ENCODE measurements around the gene NEK7. TPM values are rescaled to one million over a fixed set of nuclear protein-coding genes. Genes with fewer than 3 reads are reported as not detected.

Gene NEK7
- total RNA-seq, 2 experiments from 2014 or later: 14.9 to 25.6 TPM

DNA sequence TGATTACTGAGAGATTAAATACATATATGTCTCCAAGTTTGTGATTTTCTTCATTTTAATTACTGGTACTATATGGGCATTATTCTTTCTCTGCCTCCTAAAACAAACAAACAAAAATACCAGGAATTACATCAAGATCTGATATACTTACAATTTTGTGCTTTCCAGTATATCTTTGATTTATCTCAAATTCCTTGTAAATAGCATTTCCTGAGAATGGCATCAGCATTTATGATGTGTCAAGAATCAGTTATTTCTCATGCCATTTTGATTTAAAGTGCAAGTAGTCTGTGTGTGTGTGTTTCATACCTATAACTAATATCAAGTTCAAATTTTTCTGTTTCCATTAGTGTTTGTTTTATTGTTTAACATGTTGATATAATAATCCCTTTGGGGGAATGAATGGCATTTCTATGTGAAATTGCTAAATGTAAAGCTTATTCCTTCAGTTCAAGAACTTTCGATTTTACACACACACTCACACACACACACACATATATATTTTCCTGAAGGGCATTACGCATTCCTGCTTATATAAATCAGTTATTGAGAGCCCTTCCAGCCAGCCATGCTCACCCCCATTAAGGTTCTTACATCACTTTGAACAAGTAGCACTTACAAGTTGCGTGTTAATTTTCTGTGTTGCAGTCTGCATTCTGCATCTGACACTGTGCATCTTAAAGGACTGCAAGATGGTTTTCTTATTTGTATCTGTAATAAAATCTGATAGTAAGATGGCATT is 102.7 kb downstream of the NEK7 start:
- Histone ChIP-seq H3K4me1 (ENCODE audit: insufficient read depth, low read length, poor library complexity, severe bottlenecking) (no peaks in the 10 kb centered on the region), H3K4me3 (ENCODE audit: low read depth, low read length, poor library complexity, severe bottlenecking) (no peak overlapping the region), H3K9me3 (ENCODE audit: low read length) (no peaks in the 10 kb centered on the region), H4K20me1 (ENCODE audit: insufficient read depth, low read length) (no peaks in the 10 kb centered on the region), H3K79me2 (ENCODE audit: insufficient read depth, low read depth, low read length) (no peaks in the 10 kb centered on the region), H2AFZ (ENCODE audit: low read length) (no peak overlapping the region), H3K4me2 (ENCODE audit: low read length) (no peak overlapping the region), H3K27ac (ENCODE audit: low read depth, low read length, poor library complexity, severe bottlenecking) (no peak overlapping the region), H3K36me3 (ENCODE audit: insufficient read depth, low read length) (no peaks in the 10 kb centered on the region), H3K9me2 (ENCODE audit: insufficient read depth, low read length) (no peaks in the 10 kb centered on the region)
- BruUV-seq (replicated peaks): no TSS peak
- DNase-seq (ENCODE audit: low spot score): no peak
- POLR2A ChIA-PET: interaction anchor here (0.6 to 1.2 kb wide), 3 partner anchors 24 to 415 kb away, joined by 3 to 4 read pairs (median 4); no protein-coding TSS in a partner anchor
- CTCF ChIA-PET (ENCODE audit: unreplicated experiment): no interaction called here
- intact Hi-C loops (cut with micrococcal nuclease; ENCODE audit: unreplicated experiment): no loop called here
- TF ChIP-seq, protein P1, sequence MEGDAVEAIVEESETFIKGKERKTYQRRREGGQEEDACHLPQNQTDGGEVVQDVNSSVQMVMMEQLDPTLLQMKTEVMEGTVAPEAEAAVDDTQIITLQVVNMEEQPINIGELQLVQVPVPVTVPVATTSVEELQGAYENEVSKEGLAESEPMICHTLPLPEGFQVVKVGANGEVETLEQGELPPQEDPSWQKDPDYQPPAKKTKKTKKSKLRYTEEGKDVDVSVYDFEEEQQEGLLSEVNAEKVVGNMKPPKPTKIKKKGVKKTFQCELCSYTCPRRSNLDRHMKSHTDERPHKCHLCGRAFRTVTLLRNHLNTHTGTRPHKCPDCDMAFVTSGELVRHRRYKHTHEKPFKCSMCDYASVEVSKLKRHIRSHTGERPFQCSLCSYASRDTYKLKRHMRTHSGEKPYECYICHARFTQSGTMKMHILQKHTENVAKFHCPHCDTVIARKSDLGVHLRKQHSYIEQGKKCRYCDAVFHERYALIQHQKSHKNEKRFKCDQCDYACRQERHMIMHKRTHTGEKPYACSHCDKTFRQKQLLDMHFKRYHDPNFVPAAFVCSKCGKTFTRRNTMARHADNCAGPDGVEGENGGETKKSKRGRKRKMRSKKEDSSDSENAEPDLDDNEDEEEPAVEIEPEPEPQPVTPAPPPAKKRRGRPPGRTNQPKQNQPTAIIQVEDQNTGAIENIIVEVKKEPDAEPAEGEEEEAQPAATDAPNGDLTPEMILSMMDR (conservative IDR thresholded peaks at IDR 0.05; ENCODE audit: low read length): no peak
- no peak for TF ChIP-seq EZH2phosphoT487 (IDR thresholded peaks at IDR 0.05; ENCODE audit: borderline replicate concordance, low read depth, low read length)

DNA sequence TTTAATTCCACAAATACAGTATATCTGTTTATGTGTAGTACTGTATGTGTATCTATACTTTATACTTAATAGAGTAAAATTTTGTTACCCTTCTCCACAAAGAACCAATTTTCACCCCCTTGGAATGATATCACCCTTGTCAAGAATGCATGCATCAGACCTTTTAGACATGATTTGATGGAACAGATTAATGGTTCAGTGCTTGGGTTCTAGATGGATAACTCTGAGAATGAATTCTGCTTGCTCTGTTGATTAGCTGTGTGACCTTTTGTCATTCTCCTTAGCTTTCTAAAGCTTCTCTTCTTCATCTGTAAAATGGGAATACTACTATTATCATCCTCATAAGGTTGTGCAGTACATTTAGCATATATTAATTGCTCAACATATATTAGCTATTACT is 105.1 kb downstream of the NEK7 start:
- no peak for DNase-seq (ENCODE audit: low spot score)
- Histone ChIP-seq H3K4me3 (ENCODE audit: low read depth, low read length, poor library complexity, severe bottlenecking) (no peak overlapping the region), H3K4me1 (ENCODE audit: insufficient read depth, low read length, poor library complexity, severe bottlenecking) (no peaks in the 10 kb centered on the region), H3K79me2 (ENCODE audit: insufficient read depth, low read depth, low read length) (no peaks in the 10 kb centered on the region), H4K20me1 (ENCODE audit: insufficient read depth, low read length) (no peaks in the 10 kb centered on the region), H3K27ac (ENCODE audit: low read depth, low read length, poor library complexity, severe bottlenecking) (no peak overlapping the region), H2AFZ (ENCODE audit: low read length) (no peak overlapping the region), H3K4me2 (ENCODE audit: low read length) (no peak overlapping the region), H3K9me2 (ENCODE audit: insufficient read depth, low read length) (no peaks in the 10 kb centered on the region), H3K36me3 (ENCODE audit: insufficient read depth, low read length) (no peaks in the 10 kb centered on the region), H3K9me3 (ENCODE audit: low read length) (no peaks in the 10 kb centered on the region)
- CTCF ChIA-PET (ENCODE audit: unreplicated experiment): no interaction called here
- TF ChIP-seq, protein P1 (conservative IDR thresholded peaks at IDR 0.05; ENCODE audit: low read length): no peak
- TF ChIP-seq EZH2phosphoT487 (IDR thresholded peaks at IDR 0.05; ENCODE audit: borderline replicate concordance, low read depth, low read length): no peak
- POLR2A ChIA-PET: interaction anchor here (0.5 to 1.0 kb wide), 5 partner anchors 13 to 82 kb away, joined by 3 read pairs; no protein-coding TSS in a partner anchor
- intact Hi-C loops (cut with micrococcal nuclease; ENCODE audit: unreplicated experiment): no loop called here
- no TSS peak for BruUV-seq (replicated peaks)

DNA sequence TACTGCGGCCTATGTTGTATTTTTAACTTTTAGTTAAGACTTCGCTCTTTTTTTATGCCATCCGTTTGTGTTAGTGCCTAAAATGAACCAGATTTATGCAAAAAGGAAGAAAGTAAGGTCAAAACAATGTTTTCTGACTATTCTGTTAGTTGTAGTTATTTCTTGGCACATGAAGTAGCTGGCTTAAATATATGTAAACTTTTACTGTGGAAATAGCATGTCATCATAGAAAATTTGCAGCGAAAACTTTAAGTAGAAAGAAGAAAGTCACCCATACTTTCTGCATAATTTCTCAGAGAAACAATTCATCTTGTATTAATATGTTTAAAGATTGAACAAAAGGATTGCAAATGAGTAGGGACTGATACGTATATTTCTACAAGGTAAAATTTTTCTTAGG is 106.4 kb downstream of the NEK7 start:
- Histone ChIP-seq H3K9me2 (ENCODE audit: insufficient read depth, low read length) (no peaks in the 10 kb centered on the region), H3K4me1 (ENCODE audit: insufficient read depth, low read length, poor library complexity, severe bottlenecking) (no peaks in the 10 kb centered on the region), H3K27ac (ENCODE audit: low read depth, low read length, poor library complexity, severe bottlenecking) (no peak overlapping the region), H3K9me3 (ENCODE audit: low read length) (no peaks in the 10 kb centered on the region), H3K36me3 (ENCODE audit: insufficient read depth, low read length) (no peaks in the 10 kb centered on the region), H2AFZ (ENCODE audit: low read length) (no peak overlapping the region), H3K4me2 (ENCODE audit: low read length) (no peak overlapping the region), H3K4me3 (ENCODE audit: low read depth, low read length, poor library complexity, severe bottlenecking) (no peak overlapping the region), H3K79me2 (ENCODE audit: insufficient read depth, low read depth, low read length) (no peaks in the 10 kb centered on the region), H4K20me1 (ENCODE audit: insufficient read depth, low read length) (no peaks in the 10 kb centered on the region)
- DNase-seq (ENCODE audit: low spot score): no peak
- ChIA-PET POLR2A (interaction anchor here (0.6 to 1.2 kb wide), 6 partner anchors 9 to 821 kb away, joined by 3 to 6 read pairs (median 3); no protein-coding TSS in a partner anchor), CTCF (ENCODE audit: unreplicated experiment) (no interaction called here)
- intact Hi-C loops (cut with micrococcal nuclease; ENCODE audit: unreplicated experiment): no loop called here
- BruUV-seq (replicated peaks): no TSS peak
- TF ChIP-seq, protein P1 (conservative IDR thresholded peaks at IDR 0.05; ENCODE audit: low read length): no peak
- no peak for TF ChIP-seq EZH2phosphoT487 (IDR thresholded peaks at IDR 0.05; ENCODE audit: borderline replicate concordance, low read depth, low read length)

Data from OCI-LY7 (cell line).